ENCODE results near the gene MYH13. TPM values are rescaled to one million over a fixed set of nuclear protein-coding genes. Genes with fewer than 3 reads are reported as not detected.

Gene MYH13
- polyA plus RNA-seq, 1 of the 3 experiments (the other 2 are of a cell fraction), result not detected

GRCh38 chr17:10306585-10306984, 66.2 kb downstream of the MYH13 start:
- no peaks in the 10 kb centered on the region; the same call in 1 of the 2 replicates for H3K27me3 ChIP-seq (ENCODE audit: insufficient read depth)
- WGBS (ENCODE audit: low lambda C conversion rate), result 36% methylated on average over 5 of the region's 5 CpGs
- H3F3A ChIP-seq (replicated peaks; ENCODE audit: insufficient read depth), result no peaks in the 10 kb centered on the region
- H3K79me2 ChIP-seq (ENCODE audit: insufficient read depth), result no peaks in the 10 kb centered on the region
- H3K27ac ChIP-seq (ENCODE audit: low read depth in 2 of 2, low read length in 1 of 2), result no peak overlapping the region
- no peak overlapping the region for H3K4me2 ChIP-seq
- H2AFZ ChIP-seq (ENCODE audit: low read depth), result no peak overlapping the region
- DNase-seq, result no peak
- H3K9ac ChIP-seq, result no peak overlapping the region
- no peaks in the 10 kb centered on the region for H3K9me2 ChIP-seq
- ChIA-PET CTCF (interaction anchor here (1.5 kb wide), 1 partner anchor 21 kb away, joined by 5 read pairs; no protein-coding TSS in a partner anchor), POLR2A (no interaction called here)
- H3K4me1 ChIP-seq (ENCODE audit: control insufficient read depth in 1 of 2, insufficient read depth in 2 of 2, low read depth in 1 of 2, low read length in 1 of 2), result no peaks in the 10 kb centered on the region
- TF ChIP-seq YY1 (IDR thresholded peaks at IDR 0.05; ENCODE audit: low read depth) (no peak), TEAD4 (IDR thresholded peaks at IDR 0.05; ENCODE audit: borderline replicate concordance, insufficient read depth) (no peak), RCOR1 (IDR thresholded peaks at IDR 0.05; ENCODE audit: low read length) (no peak), ZBTB33 (IDR thresholded peaks at IDR 0.05; ENCODE audit: borderline replicate concordance, low read depth) (no peak), MAX (IDR thresholded peaks at IDR 0.05; ENCODE audit: low read depth) (no peak), TCF12 (IDR thresholded peaks at IDR 0.05) (no peak), USF2 (IDR thresholded peaks at IDR 0.05; ENCODE audit: borderline replicate concordance, low read depth, low read length) (no peak), FOXM1 (IDR thresholded peaks at IDR 0.05; ENCODE audit: low read depth) (no peak), FOXJ3 (CRISPR knock-in tag; IDR thresholded peaks at IDR 0.05) (no peak), EP300 (IDR thresholded peaks at IDR 0.05; ENCODE audit: borderline replicate concordance in 1 of 2, low read depth in 1 of 2, low read length in 1 of 2) (no peak), MEF2A (IDR thresholded peaks at IDR 0.05; ENCODE audit: borderline replicate concordance, low read depth) (no peak), RXRA (IDR thresholded peaks at IDR 0.05; ENCODE audit: borderline replicate concordance, low read depth) (no peak)
- TF ChIP-seq, protein P1, sequence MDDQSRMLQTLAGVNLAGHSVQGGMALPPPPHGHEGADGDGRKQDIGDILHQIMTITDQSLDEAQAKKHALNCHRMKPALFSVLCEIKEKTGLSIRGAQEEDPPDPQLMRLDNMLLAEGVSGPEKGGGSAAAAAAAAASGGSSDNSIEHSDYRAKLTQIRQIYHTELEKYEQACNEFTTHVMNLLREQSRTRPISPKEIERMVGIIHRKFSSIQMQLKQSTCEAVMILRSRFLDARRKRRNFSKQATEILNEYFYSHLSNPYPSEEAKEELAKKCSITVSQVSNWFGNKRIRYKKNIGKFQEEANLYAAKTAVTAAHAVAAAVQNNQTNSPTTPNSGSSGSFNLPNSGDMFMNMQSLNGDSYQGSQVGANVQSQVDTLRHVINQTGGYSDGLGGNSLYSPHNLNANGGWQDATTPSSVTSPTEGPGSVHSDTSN (IDR thresholded peaks at IDR 0.05), result no peak
- TF ChIP-seq, protein P2, sequence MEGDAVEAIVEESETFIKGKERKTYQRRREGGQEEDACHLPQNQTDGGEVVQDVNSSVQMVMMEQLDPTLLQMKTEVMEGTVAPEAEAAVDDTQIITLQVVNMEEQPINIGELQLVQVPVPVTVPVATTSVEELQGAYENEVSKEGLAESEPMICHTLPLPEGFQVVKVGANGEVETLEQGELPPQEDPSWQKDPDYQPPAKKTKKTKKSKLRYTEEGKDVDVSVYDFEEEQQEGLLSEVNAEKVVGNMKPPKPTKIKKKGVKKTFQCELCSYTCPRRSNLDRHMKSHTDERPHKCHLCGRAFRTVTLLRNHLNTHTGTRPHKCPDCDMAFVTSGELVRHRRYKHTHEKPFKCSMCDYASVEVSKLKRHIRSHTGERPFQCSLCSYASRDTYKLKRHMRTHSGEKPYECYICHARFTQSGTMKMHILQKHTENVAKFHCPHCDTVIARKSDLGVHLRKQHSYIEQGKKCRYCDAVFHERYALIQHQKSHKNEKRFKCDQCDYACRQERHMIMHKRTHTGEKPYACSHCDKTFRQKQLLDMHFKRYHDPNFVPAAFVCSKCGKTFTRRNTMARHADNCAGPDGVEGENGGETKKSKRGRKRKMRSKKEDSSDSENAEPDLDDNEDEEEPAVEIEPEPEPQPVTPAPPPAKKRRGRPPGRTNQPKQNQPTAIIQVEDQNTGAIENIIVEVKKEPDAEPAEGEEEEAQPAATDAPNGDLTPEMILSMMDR (IDR thresholded peaks at IDR 0.05), result no peak
- H3K36me3 ChIP-seq (replicated peaks in 1 of 2; ENCODE audit: control insufficient read depth in 1 of 2, insufficient read depth in 2 of 2, low read length in 1 of 2), result peaks cover 0 to 4% of the 10 kb centered on the region in 2 experiments
- no peaks in the 10 kb centered on the region for H3K9me3 ChIP-seq
- no peak overlapping the region for H3K4me3 ChIP-seq (ENCODE audit: low read depth in 2 of 2, low read length in 1 of 2)
- H4K20me1 ChIP-seq (ENCODE audit: insufficient read depth), result no peaks in the 10 kb centered on the region

Measured in SK-N-SH (cell line).